Stimulated activated CD8-positive, alpha-beta memory T cell treated with anti-CD3 and anti-CD28 coated beads, Interleukin-7, amount 100 ng/mL, for 24 hours (primary cell): Measurements from ENCODE around the gene EDEM1.

Experiments
- DNase-seq: peaks from one replicate; pipeline ENCODE4 v3.0.0-alpha.2; 2020; ENCODE audit warnings: low read depth

Gene EDEM1

GRCh38 chr3:5198986-5199731 lies 11.7 kb downstream of the EDEM1 start:
- no peak for DNase-seq

GRCh38 chr3:5201536-5201935 lies 14.0 kb downstream of the EDEM1 start:
- DNase-seq = no peak

GRCh38 chr3:5202222-5202621 lies 14.7 kb downstream of the EDEM1 start:
- DNase-seq = no peak

GRCh38 chr3:5205165-5205941 lies 17.8 kb downstream of the EDEM1 start:
- DNase-seq = no peak

GRCh38 chr3:5210926-5211325 lies 23.4 kb downstream of the EDEM1 start:
- DNase-seq = no peak

- DNase-seq = no peak
These were observed 25.4 kb downstream of the EDEM1 start for GRCh38 chr3:5212628-5213573.

GRCh38 chr3:5213574-5213966 lies 26.1 kb downstream of the EDEM1 start:
- no peak for DNase-seq

- no peak for DNase-seq
These were observed 26.8 kb downstream of the EDEM1 start for GRCh38 chr3:5214352-5214751.

GRCh38 chr3:5217824-5218595 lies 30.5 kb downstream of the EDEM1 start:
- DNase-seq = no peak

GRCh38 chr3:5218815-5219214 lies 31.3 kb downstream of the EDEM1 start:
- DNase-seq = no peak

- DNase-seq = no peak
These were observed 31.7 kb downstream of the EDEM1 start for GRCh38 chr3:5219216-5219615.

GRCh38 chr3:5220193-5220592 lies 32.7 kb downstream of the EDEM1 start:
- no peak for DNase-seq

GRCh38 chr3:5220667-5221431 lies 33.3 kb downstream of the EDEM1 start:
- no peak for DNase-seq

GRCh38 chr3:5221701-5222100 lies 34.2 kb downstream of the EDEM1 start:
- no peak for DNase-seq

- no peak for DNase-seq
These were observed 34.9 kb downstream of the EDEM1 start for GRCh38 chr3:5222283-5223005.

GRCh38 chr3:5226783-5227182 lies 39.3 kb downstream of the EDEM1 start:
- no peak for DNase-seq

GRCh38 chr3:5227812-5228211 lies 40.3 kb downstream of the EDEM1 start:
- DNase-seq = no peak

- DNase-seq = no peak
These were observed 41.9 kb downstream of the EDEM1 start for GRCh38 chr3:5229414-5229813.

GRCh38 chr3:5231074-5231473 lies 43.6 kb downstream of the EDEM1 start:
- no peak for DNase-seq

GRCh38 chr3:5231487-5231886 lies 44.0 kb downstream of the EDEM1 start:
- no peak for DNase-seq
